H1 (cell line): ENCODE data around the gene C12orf76. TPM values are rescaled to one million over a fixed set of nuclear protein-coding genes. Genes with fewer than 3 reads are reported as not detected.

Experiments used
- CTCF ChIA-PET: fragments of 300-600 bp; sonication (Branson Sonifier 250); formaldehyde crosslinking; loops from one replicate; lab custom pipeline; 2021; ENCODE audit not compliant: partially characterized antibody; lab: Charles Lee
- POLR2A ChIA-PET: fragments of 300-600 bp; sonication (Branson Sonifier 250); formaldehyde crosslinking; loops from one replicate; lab custom pipeline; 2021; ENCODE audit warnings: inconsistent platforms; ENCODE audit not compliant: partially characterized antibody; lab: Charles Lee
- DNase-seq, 2 experiments: peaks; one replicate each; pipeline versions ENCODE4 v3.0.0 to v3.0.0-alpha.2; 2010 to 2022; ENCODE audit warnings: low spot score in 2 of 2, low read depth in 1 of 2, mixed read lengths in 1 of 2
- FAIRE-seq: peaks from 2 replicates; lab custom pipeline; 2011; peaks lifted over from hg19 to GRCh38; lab: Jason Lieb, UNC
- H2AFZ ChIP-seq: 2 replicates; pipeline ENCODE4 v1.8.1; 2012; ENCODE audit warnings: low read length, inconsistent platforms
- H2AK5ac ChIP-seq: 2 replicates; pipeline ENCODE4 v1.6.1; 2013; ENCODE audit warnings: low read depth, low read length
- H2BK120ac ChIP-seq: replicated peaks from 2 replicates; pipeline ENCODE3; 2013; ENCODE audit warnings: low read depth, low read length, inconsistent platforms
- H2BK12ac ChIP-seq: 2 replicates; pipeline ENCODE4 v1.6.1; 2013; ENCODE audit warnings: low read depth, low read length
- H2BK15ac ChIP-seq: 2 replicates; pipeline ENCODE4 v1.6.1; 2013; ENCODE audit warnings: low read length
- H2BK20ac ChIP-seq: 2 replicates; pipeline ENCODE4 v1.6.1; 2013; ENCODE audit warnings: low read length
- H2BK5ac ChIP-seq: 2 replicates; pipeline ENCODE4 v1.6.1; 2013; ENCODE audit warnings: low read depth, low read length
- H3K14ac ChIP-seq: 2 replicates; pipeline ENCODE4 v1.6.1; 2013; ENCODE audit warnings: inconsistent platforms; ENCODE audit not compliant: insufficient read length
- H3K18ac ChIP-seq: 2 replicates; pipeline ENCODE4 v1.6.1; 2013; ENCODE audit warnings: low read length; ENCODE audit errors: extremely low read depth
- H3K23ac ChIP-seq: 2 replicates; pipeline ENCODE4 v1.6.1; 2013; ENCODE audit warnings: inconsistent platforms; ENCODE audit not compliant: insufficient read length
- H3K23me2 ChIP-seq: 2 replicates; pipeline ENCODE4 v1.6.1; 2013; ENCODE audit warnings: low read depth, low read length
- H3K27ac ChIP-seq: 2 replicates; pipeline ENCODE4 v1.6.1; 2011; ENCODE audit warnings: low read depth, low read length, inconsistent platforms
- H3K27me3 ChIP-seq, 4 experiments: replicated peaks in 1 of 4; 1 replicate in 1 of 4; 2 replicates in 3 of 4; pipeline versions ENCODE4 v1.6.1 to v1.8.1; 2011 to 2013; ENCODE audit warnings: low read length in 3 of 4, mild to moderate bottlenecking in 3 of 4, inconsistent platforms in 2 of 4, mixed read lengths in 2 of 4, moderate library complexity in 1 of 4; ENCODE audit not compliant: control insufficient read depth in 3 of 4, insufficient read depth in 3 of 4; ENCODE audit errors: extremely low read depth in 1 of 4
- H3K36me3 ChIP-seq, 4 experiments: 2 replicates each; pipeline versions ENCODE4 v1.6.1 to v1.8.1; 2011 to 2013; ENCODE audit warnings: mild to moderate bottlenecking in 4 of 4, low read length in 3 of 4, moderate library complexity in 2 of 4, control low read depth in 1 of 4, inconsistent platforms in 1 of 4; ENCODE audit not compliant: insufficient read depth in 4 of 4, control insufficient read depth in 2 of 4
- H3K4ac ChIP-seq: replicated peaks from 2 replicates; pipeline ENCODE3; 2013; ENCODE audit warnings: low read length, low read depth, mixed read lengths, inconsistent platforms; ENCODE audit not compliant: insufficient read length
- H3K4me1 ChIP-seq, 4 experiments: replicated peaks in 1 of 4; 1 replicate in 1 of 4; 2 replicates in 3 of 4; pipeline versions ENCODE4 v1.6.1 to v1.8.1; 2011 to 2013; ENCODE audit warnings: low read length in 3 of 4, inconsistent platforms in 2 of 4, mixed read lengths in 1 of 4; ENCODE audit not compliant: insufficient read depth in 4 of 4, control insufficient read depth in 3 of 4
- H3K4me2 ChIP-seq, 2 experiments: 2 replicates each; pipeline versions ENCODE4 v1.6.1 to v1.8.1; 2011 to 2013; ENCODE audit warnings: low read depth in 2 of 2, low read length in 2 of 2, control low read depth in 1 of 2, inconsistent platforms in 1 of 2, mild to moderate bottlenecking in 1 of 2; ENCODE audit not compliant: insufficient read depth in 1 of 2
- H3K4me3 ChIP-seq, 4 experiments: fragments of 200-600, 300-600 bp in 1 of 4; sonication (generic), shearing (Covaris generic), sonication (Bioruptor Twin) in 1 of 4; 2 replicates each; pipeline versions ENCODE4 v1.5.1 to v1.8.1; 2011 to 2016; ENCODE audit warnings: low read length in 4 of 4, low read depth in 3 of 4, control low read depth in 2 of 4, inconsistent platforms in 2 of 4, mild to moderate bottlenecking in 2 of 4, mixed read lengths in 1 of 4, moderate library complexity in 1 of 4; ENCODE audit not compliant: insufficient read depth in 2 of 4; ENCODE audit errors: extremely low read depth in 1 of 4
- H3K56ac ChIP-seq: replicated peaks from 2 replicates; pipeline ENCODE3; 2013; ENCODE audit warnings: low read depth, mild to moderate bottlenecking, mixed read lengths, low read length, inconsistent platforms; ENCODE audit not compliant: insufficient read length
- H3K79me1 ChIP-seq: 2 replicates; pipeline ENCODE4 v1.6.1; 2013; ENCODE audit warnings: low read depth, low read length, control low read depth
- H3K79me2 ChIP-seq, 2 experiments: 2 replicates each; pipeline versions ENCODE4 v1.6.1 to v1.8.1; 2012 to 2013; ENCODE audit warnings: low read length in 2 of 2, mild to moderate bottlenecking in 2 of 2, inconsistent platforms in 1 of 2; ENCODE audit not compliant: insufficient read depth in 2 of 2, control insufficient read depth in 1 of 2
- H3K9ac ChIP-seq, 4 experiments: replicated peaks in 1 of 4; 1 replicate in 1 of 4; 2 replicates in 3 of 4; pipeline versions ENCODE4 v1.6.1 to v1.8.1; 2011 to 2013; ENCODE audit warnings: low read depth in 3 of 4, low read length in 3 of 4, control low read depth in 2 of 4, mild to moderate bottlenecking in 2 of 4, moderate library complexity in 2 of 4, inconsistent platforms in 1 of 4; ENCODE audit errors: extremely low read depth in 1 of 4
- H3K9me3 ChIP-seq, 2 experiments: 2 replicates each; pipeline versions ENCODE4 v1.6.1 to v1.8.1; 2012 to 2013; ENCODE audit warnings: mild to moderate bottlenecking in 2 of 2, moderate library complexity in 2 of 2, control low read depth in 1 of 2, inconsistent platforms in 1 of 2, low read depth in 1 of 2, low read length in 1 of 2, mixed read lengths in 1 of 2; ENCODE audit not compliant: insufficient read depth in 2 of 2
- H4K20me1 ChIP-seq, 2 experiments: replicated peaks in 1 of 2; 2 replicates each; pipeline versions ENCODE3 to v1.8.1; 2011 to 2013; ENCODE audit warnings: inconsistent platforms in 2 of 2, low read length in 2 of 2, mild to moderate bottlenecking in 1 of 2; ENCODE audit not compliant: insufficient read depth in 2 of 2, control insufficient read depth in 1 of 2
- H4K5ac ChIP-seq: 2 replicates; pipeline ENCODE4 v1.6.1; 2013; ENCODE audit warnings: low read length, low read depth, mixed read lengths, inconsistent platforms; ENCODE audit not compliant: insufficient read length
- H4K8ac ChIP-seq: 2 replicates; pipeline ENCODE4 v1.8.0; 2013; ENCODE audit warnings: mild to moderate bottlenecking, moderate library complexity, low read length, inconsistent platforms; ENCODE audit not compliant: insufficient read depth; ENCODE audit errors: extremely low read depth
- H4K91ac ChIP-seq: replicated peaks from 2 replicates; pipeline ENCODE3; 2013; ENCODE audit warnings: low read length, mixed read lengths, inconsistent platforms; ENCODE audit not compliant: insufficient read length
- WGBS, 2 experiments: shearing (Covaris generic) in 1 of 2; methylation state at CpG; one replicate each; pipeline versions ENCODE4 v1.1.6 to v1.1.7; 2013 to 2015; ENCODE audit warnings: low lambda C conversion rate in 2 of 2, mixed read lengths in 2 of 2, inconsistent platforms in 1 of 2, low coverage in 1 of 2, missing lambda C conversion rate in 1 of 2; ENCODE audit not compliant: insufficient replicate concordance in 2 of 2, insufficient coverage in 1 of 2, insufficient read length in 1 of 2; ENCODE audit errors: extremely low coverage in 1 of 2, missing lambda C conversion rate in 1 of 2; 5-methylcytosine and 5-hydroxymethylcytosine counted together
- polyA plus RNA-seq, 7 experiments: library from polyadenylated mRNA; depleted of rRNA in 3 of 7; stranded (reverse) in 5 of 7; unstranded in 2 of 7; fragments of >200 nt in 5 of 7; fragments of 200-250 nt in 2 of 7; gene quantifications; 1 replicate in 5 of 7; 2 replicates in 1 of 7; 4 replicates in 1 of 7; pipeline versions ENCODE4 v1.2.1 to v1.2.3, GENCODE V29; 2011 to 2013; ENCODE audit warnings: missing spikeins in 2 of 7, mixed read lengths in 2 of 7
- total RNA-seq: library from RNA; stranded (reverse); fragmentation: NEBNext Ultra II Directional; extraction: Animal tissue kit (Norgen Biotek cat#: 25700); gene quantifications from 2 replicates; pipeline ENCODE4 v1.2.1, GENCODE V29; 2021

Gene C12orf76
- total and polyA plus RNA-seq, 2 of the 8 experiments (the other 6 are each of a cell fraction or from before 2014, with no cell fraction given): 14.4 to 18.6 TPM

- H4K91ac ChIP-seq: no peak overlapping the region
- FAIRE-seq (no peak), DNase-seq (no peak)
- H3K4me2 ChIP-seq: no peak overlapping the region
- ChIA-PET POLR2A (no interaction called here), CTCF (interaction anchor here (2.8 kb wide), 1 partner anchor 18 kb away, joined by 12 read pairs; no protein-coding TSS in a partner anchor)
- H3K4ac ChIP-seq: no peak overlapping the region
- no peaks in the 10 kb centered on the region for H3K4me1 ChIP-seq
- H3K27me3 ChIP-seq: no peaks in the 10 kb centered on the region
- H3K9me3 ChIP-seq: no peaks in the 10 kb centered on the region
- no peaks in the 10 kb centered on the region for H4K20me1 ChIP-seq
- H3K18ac ChIP-seq: no peak overlapping the region
- H3K56ac ChIP-seq: no peak overlapping the region
- no peaks in the 10 kb centered on the region for H3K36me3 ChIP-seq
- H2BK12ac ChIP-seq: no peak overlapping the region
- no peaks in the 10 kb centered on the region for H3K23me2 ChIP-seq
- no peak overlapping the region for H2BK120ac ChIP-seq
- WGBS, 2 experiments: 94% methylated on average over 4 of the region's 4 CpGs; no CpG with 5 or more reads in 1 of the 2 experiments
- no peak overlapping the region for H4K5ac ChIP-seq
- H3K27ac ChIP-seq: no peak overlapping the region
- no peaks in the 10 kb centered on the region for H3K79me1 ChIP-seq
- H3K14ac ChIP-seq: no peak overlapping the region
- no peak overlapping the region for H2BK20ac ChIP-seq
- H2BK5ac ChIP-seq: no peak overlapping the region
- no peak overlapping the region for H2AK5ac ChIP-seq
- H3K4me3 ChIP-seq: no peak overlapping the region
- no peak overlapping the region for H2BK15ac ChIP-seq
- no peak overlapping the region for H2AFZ ChIP-seq
- H3K79me2 ChIP-seq: no peaks in the 10 kb centered on the region
- no peak overlapping the region for H3K23ac ChIP-seq
- no peak overlapping the region for H3K9ac ChIP-seq
- H4K8ac ChIP-seq: no peak overlapping the region
Measured at GRCh38 chr12:110084314-110085015, 36.1 kb upstream of the C12orf76 start.
